ENCODE measurements around the gene OSTN.

GRCh38 chr3:191154827-191155226 is 44.2 kb upstream of the OSTN start:
- TF ChIP-seq CTCF (IDR thresholded peaks at IDR 0.05) (no peak), POLR2A (IDR thresholded peaks at IDR 0.05) (no peak)

All from ovary (tissue), 3 donors.